CD4-positive, alpha-beta T cell treated with Interferon gamma for 1 hour (primary cell): ENCODE results near the gene ANKRD22.
"Not testable (repeated sequence)": the region's sequence is repeated elsewhere in the genome, so short reads cannot be mapped to it uniquely, and the experiment has no call there.

Experiments
- DNase-seq: peaks from one replicate; pipeline ENCODE4 v3.0.0-alpha.2; 2020

ANKRD22 gene

GRCh38 chr10:88875081-88875480 lies 23.4 kb upstream of the ANKRD22 start:
- no peak for DNase-seq

GRCh38 chr10:88874281-88874680 lies 22.6 kb upstream of the ANKRD22 start:
- no peak for DNase-seq

GRCh38 chr10:88873757-88874156 lies 22.1 kb upstream of the ANKRD22 start:
- no peak for DNase-seq

- DNase-seq = no peak
Observed at GRCh38 chr10:88870089-88870488, 18.4 kb upstream of the ANKRD22 start.

GRCh38 chr10:88866454-88866853 lies 14.8 kb upstream of the ANKRD22 start:
- DNase-seq = no peak

GRCh38 chr10:88865281-88865876 lies 13.7 kb upstream of the ANKRD22 start:
- no peak for DNase-seq

GRCh38 chr10:88861036-88861435 lies 9.4 kb upstream of the ANKRD22 start:
- DNase-seq = no peak

GRCh38 chr10:88858491-88858890 lies 6.8 kb upstream of the ANKRD22 start:
- DNase-seq = no peak

- no peak for DNase-seq
Observed at GRCh38 chr10:88857831-88858230, 6.2 kb upstream of the ANKRD22 start.

- DNase-seq = no peak
Observed at GRCh38 chr10:88854684-88855083, 3.0 kb upstream of the ANKRD22 start.

- DNase-seq = no peak
Observed at GRCh38 chr10:88853155-88853881, 1.7 kb upstream of the ANKRD22 start.

- DNase-seq = no peak
Observed at GRCh38 chr10:88852327-88852726, 683 bp upstream of the ANKRD22 start.

GRCh38 chr10:88850712-88851111 lies 932 bp downstream of the ANKRD22 start:
- no peak for DNase-seq

GRCh38 chr10:88849234-88849633 lies 2.4 kb downstream of the ANKRD22 start:
- DNase-seq = no peak

- DNase-seq = no peak
Observed at GRCh38 chr10:88848499-88848898, 3.1 kb downstream of the ANKRD22 start.

GRCh38 chr10:88843171-88843570 lies 8.5 kb downstream of the ANKRD22 start:
- DNase-seq = no peak

GRCh38 chr10:88841316-88842111 lies 10.1 kb downstream of the ANKRD22 start:
- no peak for DNase-seq

- DNase-seq = no peak
Observed at GRCh38 chr10:88840881-88841280, 10.8 kb downstream of the ANKRD22 start.

GRCh38 chr10:88840104-88840503 lies 11.5 kb downstream of the ANKRD22 start:
- no peak for DNase-seq

GRCh38 chr10:88838766-88839350 lies 12.8 kb downstream of the ANKRD22 start:
- DNase-seq = no peak

- not testable (repeated sequence) for DNase-seq
Observed at GRCh38 chr10:88837632-88838031, 14.0 kb downstream of the ANKRD22 start.

GRCh38 chr10:88835910-88836221 lies 15.8 kb downstream of the ANKRD22 start:
- no peak for DNase-seq

- peak; percentile 81 for DNase-seq
Observed at GRCh38 chr10:88835096-88835909, 16.3 kb downstream of the ANKRD22 start.
